CD4-positive, alpha-beta T cell treated with Interleukin-17A for 4 hours (primary cell): ENCODE measurements around the gene UIMC1.
A peak's percentile ranks its signal among the peaks of the same experiment; 100 is the strongest.
"Not testable (repeated sequence)": the region's sequence is repeated elsewhere in the genome, so short reads cannot be mapped to it uniquely, and the experiment has no call there.

Source experiments
- DNase-seq: peaks from one replicate; pipeline ENCODE4 v3.0.0-alpha.2; 2020; ENCODE audit warnings: mixed read lengths

The UIMC1 gene

DNA sequence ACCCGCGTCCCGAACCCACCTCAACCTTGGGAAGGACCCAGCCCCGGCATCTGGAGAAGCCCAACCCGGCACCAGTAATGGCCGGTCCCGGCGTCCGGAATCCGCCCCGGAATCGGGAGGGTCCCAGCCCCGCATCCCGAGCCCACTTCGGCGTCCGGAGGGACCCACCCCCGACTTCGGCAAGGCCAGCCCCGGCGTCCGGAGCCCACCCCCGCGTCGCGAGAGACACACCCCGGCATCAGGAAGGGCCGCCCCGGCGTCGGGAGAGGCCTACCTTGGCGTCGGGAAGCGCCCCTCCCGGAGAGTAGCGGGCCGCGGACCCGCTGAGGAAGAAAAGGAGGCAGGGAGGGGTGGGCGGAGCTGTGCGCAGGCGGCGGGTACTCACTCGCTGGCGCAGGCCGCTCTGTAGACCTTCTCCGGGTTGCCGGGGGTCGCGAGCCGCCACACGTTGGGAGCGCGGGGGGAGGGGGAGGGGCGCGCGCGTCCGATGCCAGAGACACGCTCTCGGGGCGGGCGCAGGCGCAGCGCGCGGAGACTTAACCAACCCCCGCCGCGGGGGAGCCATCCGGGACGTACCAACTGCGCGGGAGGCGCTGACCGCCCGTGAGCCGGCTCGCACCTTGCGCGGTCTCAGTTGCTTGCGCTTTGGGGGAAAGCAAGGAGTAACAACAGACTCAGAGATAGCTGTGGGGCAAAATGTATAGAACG lies at the start of gene UIMC1:
Gene UIMC1, minus strand, starts transcription at position 515 of the 708 bp plus-strand sequence. CDS start 24,164 bp downstream, outside the sequence.
- DNase-seq: peak; percentile 94

DNA sequence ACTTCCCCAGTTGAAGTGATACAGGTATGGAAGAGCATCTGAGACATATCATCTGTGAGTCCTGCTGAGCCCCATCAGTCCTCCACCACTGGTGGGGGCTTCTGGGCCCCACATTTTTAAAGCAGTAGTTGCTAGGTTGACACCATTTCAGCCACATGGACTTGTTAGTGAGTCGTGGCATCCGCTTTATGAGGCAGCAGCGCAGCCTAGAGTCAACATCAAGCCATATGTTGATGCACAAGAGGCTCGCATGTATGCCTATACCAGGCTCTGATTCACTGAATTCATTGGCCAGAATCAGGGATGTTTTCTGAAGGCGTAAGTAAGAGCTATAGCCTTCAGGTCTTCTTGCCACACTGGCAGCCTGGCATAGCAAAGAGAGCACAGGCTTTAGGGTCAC lies 42.7 kb upstream of the UIMC1 start:
- peak; percentile 8 for DNase-seq

DNA sequence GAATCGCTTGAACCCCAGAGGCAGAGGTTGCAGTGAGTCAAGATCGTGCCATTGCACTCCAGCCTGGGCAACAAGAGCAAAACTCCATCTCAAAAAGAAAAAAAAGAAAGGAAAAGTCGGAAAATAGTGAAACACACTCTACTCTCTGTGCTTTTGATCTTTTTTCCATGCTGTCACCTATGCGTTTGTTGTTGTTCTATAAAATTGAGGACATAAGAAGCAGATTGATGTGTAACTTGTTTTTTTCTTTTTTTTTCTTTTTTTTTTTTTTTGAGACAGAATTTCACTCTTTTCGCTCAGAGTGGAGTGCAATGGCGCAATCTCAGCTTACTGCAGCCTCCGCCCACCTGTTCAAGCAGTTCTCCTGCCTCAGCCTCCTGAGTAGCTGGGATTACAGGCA lies 42.0 kb upstream of the UIMC1 start:
- not testable (repeated sequence) for DNase-seq

DNA sequence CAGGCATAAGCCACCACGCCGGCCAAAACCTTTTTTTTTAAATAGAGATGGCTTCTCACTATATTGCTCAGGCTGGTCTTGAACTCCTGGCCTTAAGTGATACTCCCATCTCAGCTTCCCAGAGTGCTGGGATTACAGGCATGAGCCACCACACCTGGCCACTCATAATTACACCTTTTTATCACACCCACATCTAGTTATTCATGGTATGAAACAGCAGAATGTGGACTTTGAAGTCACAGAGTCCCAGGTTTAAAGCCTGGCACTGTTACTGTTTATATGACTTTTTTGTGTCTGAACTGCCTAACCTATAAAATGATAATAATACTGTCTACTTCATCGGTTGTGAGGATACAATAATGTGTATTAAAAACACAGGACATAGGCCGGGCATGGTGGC lies 39.1 kb upstream of the UIMC1 start:
- DNase-seq: no peak

DNA sequence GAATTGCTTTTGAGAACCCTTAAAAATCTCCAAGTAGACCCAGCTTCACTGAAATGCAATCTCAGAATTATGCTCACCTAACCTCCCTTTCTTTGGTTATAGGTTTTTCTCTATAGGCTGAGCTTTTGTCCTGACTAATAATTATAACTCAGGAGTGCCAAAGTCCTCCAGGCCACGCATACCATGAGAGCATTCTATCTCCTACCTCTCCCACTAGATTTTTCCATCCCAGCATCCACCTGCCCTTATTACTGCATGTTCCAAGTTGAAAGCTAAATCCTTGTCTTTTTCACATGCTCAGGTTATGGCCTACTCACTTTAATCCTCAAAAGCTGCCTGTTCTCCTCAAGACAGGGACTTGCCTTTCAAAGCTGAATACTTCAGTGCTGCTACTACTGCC lies 38.1 kb upstream of the UIMC1 start:
- no peak for DNase-seq

DNA sequence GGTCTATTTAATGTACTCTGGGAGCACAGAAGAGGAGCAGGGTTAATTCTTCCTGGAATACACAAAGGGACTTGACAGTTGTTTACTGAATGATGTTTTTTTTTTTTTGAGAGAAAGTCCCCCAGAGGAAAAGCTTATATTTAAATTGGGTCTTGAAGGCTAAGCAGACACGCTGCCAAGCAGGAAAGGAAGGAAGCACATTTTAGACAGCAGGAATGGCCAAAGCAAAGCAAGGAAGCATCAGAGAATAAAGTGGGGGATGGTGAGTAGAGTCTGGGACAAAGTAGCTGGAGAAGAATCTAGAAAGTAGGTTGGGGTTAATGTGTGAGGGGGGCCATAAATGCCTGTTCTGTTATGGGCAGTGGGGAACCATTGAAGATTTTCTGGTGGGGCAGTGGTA lies 37.4 kb upstream of the UIMC1 start:
- no peak for DNase-seq

DNA sequence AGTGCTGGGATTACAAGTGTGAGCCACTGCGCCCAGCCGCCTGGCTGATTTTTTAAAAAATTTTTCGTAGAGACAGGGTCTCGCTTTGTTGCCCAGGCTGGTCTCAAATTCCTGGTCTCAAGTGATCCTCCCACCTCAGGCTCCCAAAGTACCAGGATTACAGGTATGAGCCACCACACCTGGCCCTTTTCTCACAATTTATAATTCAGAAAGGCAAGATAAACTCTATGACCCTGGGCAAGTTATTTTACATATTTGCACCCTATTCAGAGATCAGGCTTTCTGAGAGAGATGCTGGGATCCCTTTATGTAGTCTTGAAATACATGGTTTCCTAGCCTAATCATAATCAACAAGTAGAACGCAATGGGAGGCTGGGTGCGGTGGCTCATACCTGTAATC lies 36.5 kb upstream of the UIMC1 start:
- DNase-seq: no peak

DNA sequence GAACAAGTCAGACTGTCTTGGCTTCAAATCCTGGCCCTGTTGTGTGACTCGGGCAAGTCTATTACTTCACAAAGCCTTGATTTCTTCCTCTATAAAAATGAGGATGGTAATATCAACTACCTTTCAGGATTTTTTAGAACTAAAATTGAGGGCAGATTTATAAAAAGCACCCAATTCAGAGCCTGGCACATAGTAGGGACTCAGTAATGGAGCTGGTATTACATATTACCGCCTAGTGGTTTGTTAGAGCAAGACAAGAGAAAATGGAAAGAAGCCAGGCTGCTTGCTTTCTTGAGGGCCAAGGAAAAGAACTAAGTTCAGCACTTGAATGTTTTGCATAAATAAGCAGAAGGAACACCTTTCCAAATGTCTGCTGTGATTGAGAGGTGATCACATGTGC lies 35.4 kb upstream of the UIMC1 start:
- DNase-seq: no peak

DNA sequence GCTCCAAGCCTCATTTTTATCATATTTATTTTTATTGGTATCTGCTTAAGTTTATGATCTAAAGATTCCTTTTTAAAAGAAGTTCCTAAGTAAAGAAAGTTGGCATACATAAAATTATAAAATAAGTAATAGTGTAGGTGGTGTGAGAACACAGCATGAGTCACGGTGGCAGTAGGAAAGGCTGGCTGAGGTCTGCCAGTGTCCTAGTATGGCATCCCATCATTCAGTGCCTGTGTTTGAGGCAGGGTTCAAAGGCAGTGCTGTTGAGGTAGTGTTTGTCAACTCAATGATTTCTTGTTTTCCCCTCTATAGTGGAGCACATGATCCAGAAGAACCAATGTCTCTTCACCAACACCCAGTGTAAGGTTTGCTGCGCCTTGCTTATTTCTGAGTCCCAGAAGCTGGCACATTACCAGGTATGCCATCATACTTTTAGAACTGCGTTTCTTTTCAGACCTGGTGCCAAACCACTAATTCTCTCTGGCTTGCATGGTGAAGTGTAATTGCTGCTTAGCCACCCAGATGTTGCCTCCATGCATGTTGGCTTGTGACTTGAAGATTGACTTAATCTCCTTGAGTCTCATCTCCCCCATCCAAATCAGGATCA lies 34.3 kb upstream of the UIMC1 start:
- DNase-seq: no peak

DNA sequence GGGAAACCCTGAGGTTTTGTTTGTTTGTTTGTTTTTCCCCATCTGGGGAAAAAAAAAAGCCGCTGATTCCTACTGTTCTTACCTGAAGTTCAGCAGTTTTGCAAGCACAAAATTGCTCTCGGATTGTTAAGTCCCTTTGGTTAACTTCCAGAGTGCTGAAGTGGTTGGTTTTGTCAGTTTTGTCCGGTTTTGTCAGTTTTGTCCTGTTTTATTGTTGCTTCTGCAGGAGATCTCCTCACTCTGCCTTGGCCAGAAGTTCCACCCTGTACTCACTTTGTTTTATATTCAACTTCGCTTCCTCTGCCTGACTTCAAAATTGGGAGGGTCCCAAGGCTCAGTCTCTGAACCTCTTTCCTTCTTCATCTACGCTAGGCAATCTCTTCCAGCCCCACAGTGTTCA lies 30.3 kb upstream of the UIMC1 start:
- no peak for DNase-seq

DNA sequence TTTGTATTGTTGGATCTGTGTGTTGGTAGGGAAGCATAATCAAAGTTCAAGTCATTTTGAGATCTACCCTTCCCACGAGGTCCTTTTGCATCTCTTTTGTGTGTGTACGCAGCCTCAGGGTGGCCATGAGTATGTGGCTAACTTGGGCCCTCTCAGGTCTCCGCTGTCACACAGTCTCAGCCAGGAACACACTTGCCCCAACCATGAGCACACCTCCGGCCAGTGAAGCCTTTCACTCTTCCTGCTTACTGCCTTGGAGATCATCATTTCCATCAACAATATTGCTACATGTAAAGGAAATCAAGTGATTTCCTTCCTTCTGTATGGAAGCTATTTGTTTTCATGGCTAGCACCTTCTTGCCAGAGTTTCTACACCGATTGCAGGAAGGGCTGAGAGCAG lies 29.9 kb upstream of the UIMC1 start:
- no peak for DNase-seq

DNA sequence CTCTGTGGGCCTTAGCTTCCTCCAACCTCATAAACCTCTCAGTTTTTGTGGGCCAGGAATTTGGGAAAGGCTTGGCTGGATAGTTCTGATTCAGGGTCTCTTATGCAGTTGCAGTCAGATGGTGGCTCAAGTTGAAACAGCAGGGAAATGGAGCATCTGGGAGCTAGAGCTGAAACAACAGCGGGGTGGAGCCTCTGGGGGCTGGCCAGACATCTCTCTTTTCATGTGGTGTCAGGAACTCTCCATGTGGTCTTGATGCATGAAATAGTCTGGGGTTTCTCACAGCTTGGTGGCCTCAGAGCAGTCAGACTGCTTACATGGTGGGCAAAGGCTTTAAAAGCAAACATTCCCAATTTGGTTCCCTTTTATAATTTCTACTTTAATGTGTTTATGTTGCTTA lies 29.4 kb upstream of the UIMC1 start:
- DNase-seq: no peak

DNA sequence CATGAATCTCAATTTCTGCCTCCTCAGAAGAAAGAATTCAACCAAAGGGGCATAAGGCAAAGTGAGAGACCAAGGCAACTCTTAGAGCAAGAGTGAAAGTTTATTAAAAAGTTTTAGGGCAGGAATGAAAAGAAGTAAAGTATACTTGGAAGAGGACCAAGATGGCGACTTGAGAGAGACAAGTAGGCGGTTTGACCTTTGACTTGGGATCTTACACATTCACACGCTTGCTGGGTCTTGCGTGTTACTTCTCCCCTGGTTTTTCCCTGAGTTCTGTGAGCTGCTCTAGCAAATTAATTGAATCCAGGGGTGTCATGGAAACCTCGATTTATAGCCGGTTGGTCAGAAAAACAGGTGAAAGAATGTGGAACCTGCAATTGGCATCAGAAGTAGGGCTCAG lies 22.9 kb upstream of the UIMC1 start:
- no peak for DNase-seq

DNA sequence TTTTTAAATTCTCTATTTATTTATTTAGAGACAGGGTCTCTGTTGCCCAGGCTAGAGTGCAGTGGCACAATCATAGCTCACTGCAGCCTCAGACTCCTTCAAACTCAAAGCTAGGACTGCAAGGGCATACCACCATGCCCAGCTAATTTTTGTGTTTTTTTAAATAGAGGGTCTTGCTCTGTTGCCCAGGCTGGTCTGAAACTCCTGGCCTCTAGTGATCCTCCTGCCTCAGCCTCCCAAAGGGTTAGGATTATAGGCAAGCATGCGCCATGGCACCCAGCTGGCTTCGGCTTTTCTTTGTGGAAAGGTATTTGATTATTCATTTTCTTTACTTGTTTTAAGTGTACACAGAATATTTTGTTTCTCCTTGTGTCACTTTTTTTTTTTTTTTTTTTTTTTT lies 21.1 kb upstream of the UIMC1 start:
- no peak for DNase-seq

DNA sequence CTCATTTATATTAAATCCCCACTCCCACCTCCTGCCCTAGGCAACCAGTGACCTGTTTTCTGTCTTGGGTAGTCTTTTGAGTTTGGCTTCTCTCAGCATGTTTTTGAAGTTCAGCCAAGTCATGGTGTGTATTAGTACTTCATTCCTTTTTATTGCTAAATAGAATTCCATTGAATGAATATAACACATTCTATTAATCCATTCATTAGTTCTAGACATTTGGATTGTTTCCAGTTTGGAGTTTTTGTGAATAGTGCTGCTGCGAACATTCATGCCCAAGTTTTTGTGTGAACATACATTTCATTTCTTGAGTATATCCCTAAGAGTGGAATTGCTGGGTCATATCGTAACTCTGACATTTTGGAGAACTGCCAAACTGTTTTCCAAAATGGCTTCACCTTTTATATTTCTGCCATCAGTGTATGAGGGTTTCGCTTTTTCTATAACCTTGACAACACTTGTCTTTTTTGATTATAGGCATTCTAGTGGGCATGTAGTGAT lies 18.6 kb upstream of the UIMC1 start:
- no peak for DNase-seq

DNA sequence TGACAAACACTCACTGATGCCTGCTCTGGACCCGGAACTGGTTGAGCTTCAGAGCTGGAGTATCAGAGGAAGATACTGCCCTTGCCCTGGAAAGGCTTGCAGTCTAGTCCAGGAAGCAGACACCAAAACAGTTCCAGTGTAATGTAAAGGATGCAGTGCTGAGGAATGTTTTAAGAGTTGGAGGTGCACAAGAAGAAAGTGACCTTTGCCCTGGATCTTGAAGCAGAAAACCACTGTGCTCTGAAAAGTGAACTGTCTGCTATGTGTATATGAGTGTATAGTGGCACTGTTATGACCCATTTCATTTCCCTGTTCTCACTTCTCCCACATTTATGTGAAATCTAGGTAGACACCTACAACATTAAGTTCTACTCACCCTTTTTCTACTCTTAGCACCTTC lies 18.0 kb upstream of the UIMC1 start:
- DNase-seq: no peak

DNA sequence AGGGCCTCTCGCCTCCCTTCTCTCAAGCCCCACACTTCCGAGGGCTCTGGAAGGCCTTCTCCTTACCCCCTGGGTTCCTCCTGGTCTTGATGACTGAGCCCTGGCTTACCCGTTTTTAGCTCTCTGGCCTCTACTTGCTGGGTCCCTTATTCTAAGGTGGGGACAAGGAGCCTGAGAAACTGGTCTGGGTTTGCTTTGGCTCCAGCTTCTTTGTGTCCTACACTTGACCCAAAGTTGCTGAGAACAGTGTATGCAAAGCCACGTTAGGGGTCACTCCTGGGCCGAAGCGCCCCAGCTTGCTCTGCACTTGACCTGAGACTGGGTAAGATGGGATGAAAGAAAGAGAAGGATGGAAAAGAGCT lies 16.7 kb upstream of the UIMC1 start:
- peak; percentile 15 for DNase-seq

DNA sequence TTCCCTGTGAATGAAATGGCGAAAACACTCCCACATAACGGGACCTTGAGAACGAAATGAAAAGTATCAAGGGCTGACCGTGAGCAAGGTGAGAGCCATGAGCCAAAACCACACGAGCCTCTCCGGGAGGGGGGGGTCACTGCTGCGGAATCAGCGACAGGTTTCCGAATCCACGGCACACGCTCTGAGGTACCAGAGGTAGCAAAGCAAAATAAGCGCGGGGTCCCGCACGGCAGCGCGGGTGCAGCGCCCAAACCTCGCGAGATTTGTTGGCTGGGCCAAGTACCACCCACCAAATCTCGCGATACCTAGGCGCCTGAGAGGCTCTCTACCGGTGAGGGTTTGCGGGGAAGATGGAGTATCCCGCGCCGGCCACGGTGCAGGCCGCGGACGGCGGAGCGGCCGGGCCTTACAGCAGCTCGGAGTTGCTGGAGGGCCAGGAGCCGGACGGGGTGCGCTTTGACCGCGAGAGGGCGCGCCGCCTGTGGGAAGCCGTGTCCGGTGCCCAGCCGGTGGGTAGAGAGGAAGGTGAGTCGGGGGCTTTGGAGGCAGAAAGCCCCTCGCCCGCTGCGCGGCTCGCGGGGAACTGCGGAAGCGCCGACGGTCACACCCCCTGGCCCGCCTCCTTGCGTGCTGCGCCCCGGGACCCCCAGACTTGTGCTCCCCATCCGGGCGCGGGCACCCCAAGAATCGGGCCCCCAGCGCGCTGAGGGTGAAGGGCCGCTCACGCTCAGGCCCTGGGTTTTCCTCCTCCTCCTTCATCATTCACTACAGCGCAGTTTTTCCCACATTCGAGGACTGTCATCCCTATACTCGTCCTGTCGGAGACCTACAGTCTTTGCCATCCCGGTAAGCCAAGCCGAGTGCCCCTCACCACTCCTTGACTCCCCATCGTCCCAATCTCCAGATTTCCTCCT lies 16.1 kb upstream of the UIMC1 start, which contains the start of gene ZNF346:
Gene ZNF346, plus strand, starts transcription at position 311 of the 917 bp plus-strand sequence. Its CDS starts 43 bp downstream, at position 354.
- peak; percentile 93 for DNase-seq

DNA sequence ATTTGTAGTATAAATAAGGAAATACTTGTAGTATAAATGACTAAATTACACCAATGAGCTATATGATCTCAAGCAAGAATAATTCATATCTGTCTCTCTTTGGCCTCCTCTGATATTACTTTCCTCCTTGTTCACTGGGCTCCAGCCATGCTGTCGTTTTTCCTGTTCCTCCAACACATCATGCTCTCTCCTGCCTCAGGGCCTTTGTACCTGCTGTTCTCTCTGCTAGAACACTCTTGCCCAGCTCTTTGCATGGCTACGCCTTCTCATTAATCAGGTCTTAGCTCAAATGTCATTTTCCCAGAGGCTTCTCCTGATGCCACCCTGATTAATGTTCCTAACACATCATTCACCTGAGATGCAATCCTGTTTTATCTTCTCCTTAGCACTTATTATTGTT lies 13.5 kb upstream of the UIMC1 start:
- DNase-seq: no peak

DNA sequence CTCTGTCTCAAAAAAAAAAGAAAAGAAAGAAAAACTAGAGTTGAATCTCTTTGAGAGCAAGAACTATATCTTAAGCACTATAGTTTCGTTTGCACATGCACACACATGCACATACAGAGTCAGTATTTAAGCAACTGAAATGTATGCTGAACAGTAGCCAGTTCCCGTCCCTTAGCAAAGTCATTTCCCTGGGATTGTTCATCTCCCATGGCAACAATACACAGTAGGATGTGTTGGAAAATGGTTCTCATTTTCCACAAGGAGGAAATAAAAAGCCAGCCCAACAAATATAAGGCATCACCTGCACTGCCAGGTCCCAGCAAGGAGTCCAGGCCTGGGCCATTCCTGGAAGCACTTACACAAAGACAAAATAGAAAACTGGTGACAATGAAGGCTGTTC lies 11.8 kb upstream of the UIMC1 start:
- no peak for DNase-seq

DNA sequence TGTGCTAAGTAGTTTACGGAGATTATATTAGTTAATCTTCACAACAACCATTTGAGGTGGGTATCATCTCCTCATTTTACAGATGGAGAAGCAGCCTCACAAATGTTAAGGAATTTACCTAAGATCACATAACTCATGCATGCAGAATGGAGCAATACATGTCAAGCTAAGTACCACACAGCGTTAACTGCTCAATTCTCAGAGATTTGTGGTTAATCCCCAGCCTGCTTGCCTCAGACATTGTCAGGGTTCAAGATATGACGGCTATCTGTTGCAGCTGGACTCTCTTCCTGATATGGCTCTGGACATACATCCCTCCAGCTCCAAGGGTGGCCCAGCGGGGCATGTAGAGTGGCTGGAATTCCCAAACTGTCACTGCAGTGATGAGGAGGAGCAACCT lies 8.6 kb upstream of the UIMC1 start:
- DNase-seq: no peak

DNA sequence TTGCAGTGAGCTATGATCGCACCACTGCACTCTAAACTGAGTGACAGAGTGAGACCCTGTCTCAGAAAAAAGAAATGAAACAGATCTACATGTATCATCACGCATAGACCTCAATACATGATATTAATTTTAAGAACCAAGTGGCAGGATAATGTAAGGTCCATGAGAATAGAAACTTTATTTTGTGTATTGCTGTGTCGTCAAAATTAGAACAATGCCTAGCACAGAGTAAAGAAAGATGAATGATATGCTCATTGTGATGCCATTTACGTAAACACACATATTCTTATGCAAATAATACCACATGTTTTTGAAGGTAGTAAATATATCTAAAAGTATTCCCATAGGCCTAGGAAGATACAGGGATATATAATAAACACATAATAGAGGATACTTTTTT lies 3.6 kb upstream of the UIMC1 start:
- DNase-seq: no peak

DNA sequence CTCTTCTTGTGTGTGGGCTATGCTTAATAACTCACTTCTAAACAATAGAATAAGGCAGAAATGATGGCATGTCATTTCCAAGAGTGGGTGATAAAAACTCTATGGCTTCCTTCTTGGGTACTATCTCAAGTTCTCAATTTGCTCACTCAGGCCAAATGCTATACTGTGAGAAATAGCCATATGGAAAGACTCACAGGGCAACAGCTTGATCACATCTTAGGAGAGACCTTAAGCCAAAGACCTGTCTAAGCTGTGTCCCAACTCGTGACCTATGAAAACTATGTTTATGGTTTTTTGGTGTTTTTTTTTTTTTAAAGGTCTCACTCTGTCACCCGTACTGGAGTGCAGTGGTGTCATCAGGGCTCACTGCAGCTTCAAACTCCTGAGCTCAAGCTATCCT lies 2.1 kb upstream of the UIMC1 start:
- DNase-seq: no peak
